GM23338 (cell line): ENCODE results near the gene EIF2B5. TPM values are rescaled to one million over a fixed set of nuclear protein-coding genes. Genes with fewer than 3 reads are reported as not detected.

Experiments
- ETS1 ChIP-seq: IDR thresholded peaks from 2 replicates; pipeline ENCODE4 v1.6.1; 2016; ENCODE audit warnings: antibody characterized with exemption
- EZH2phosphoT487 ChIP-seq: fragments of 200-600 bp; sonication (generic); IDR thresholded peaks from one replicate; pipeline ENCODE4 v1.8.1; 2018; ENCODE audit warnings: antibody characterized with exemption; ENCODE audit not compliant: unreplicated experiment
- POLR2AphosphoS5 ChIP-seq: IDR thresholded peaks from 2 replicates; pipeline ENCODE4 v1.6.1; 2016; ENCODE audit warnings: antibody characterized with exemption, low read depth
- STAT1 ChIP-seq: IDR thresholded peaks from one replicate; pipeline ENCODE4 v1.6.1; 2016; ENCODE audit warnings: antibody characterized with exemption; ENCODE audit not compliant: unreplicated experiment
- ZNF114 ChIP-seq: fragments of 250-450 bp; sonication (Bioruptor Pico); IDR thresholded peaks from 2 replicates; pipeline ENCODE4 v1.5.0; 2020; ENCODE audit warnings: mild to moderate bottlenecking, moderate library complexity
- polyA plus RNA-seq: library from polyadenylated mRNA; unstranded; fragments of >200 nt; fragmentation: Nextera tagmentation; extraction: Ambion mirVana; gene quantifications from 2 replicates; pipeline ENCODE4 v1.2.1, GENCODE V29; 2016
- total RNA-seq: library from RNA; depleted of rRNA; stranded (reverse); fragments of >200 nt; shearing (Covaris generic); gene quantifications from 2 replicates; pipeline ENCODE4 v1.2.3, GENCODE V29; 2014
- TF ChIP-seq, protein P1 (sequence below): fragments of 250-450 bp; sonication (Bioruptor Pico); IDR thresholded peaks from 2 replicates; pipeline ENCODE4 v1.5.0; 2020; ENCODE audit warnings: mild to moderate bottlenecking, moderate library complexity
- TF ChIP-seq, protein P2 (sequence below): IDR thresholded peaks from one replicate; pipeline ENCODE4 v1.6.1; 2018; ENCODE audit warnings: antibody characterized with exemption; ENCODE audit not compliant: unreplicated experiment

EIF2B5 gene
- total and polyA plus RNA-seq, 2 experiments from 2014 or later = 26.4 to 43.3 TPM

DNA sequence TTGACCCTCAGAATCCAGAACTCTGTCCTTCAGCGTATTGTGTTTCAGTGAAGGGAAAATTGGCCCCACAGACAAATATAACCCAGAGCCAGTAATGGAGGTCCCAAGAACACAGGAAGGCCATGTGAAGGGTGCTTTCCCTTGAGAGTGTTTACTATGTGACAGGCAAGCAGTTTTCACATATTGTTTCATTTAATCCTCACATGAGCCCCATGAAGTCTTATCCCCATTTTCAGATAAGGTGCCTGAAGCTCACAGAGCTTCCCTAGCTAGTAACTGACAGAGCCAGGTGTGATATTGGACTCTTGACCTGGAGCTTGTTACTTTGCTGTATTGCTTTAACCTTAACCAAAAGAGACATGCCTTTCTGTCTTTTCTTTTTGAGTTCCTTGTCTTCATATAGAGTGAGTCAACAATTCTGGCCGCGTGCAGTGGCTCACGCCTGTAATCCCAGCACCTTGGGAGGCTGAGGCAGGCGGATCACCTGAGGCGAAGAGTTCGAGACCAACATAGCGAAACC, 10.7 kb downstream of the EIF2B5 start (continued):
- TF ChIP-seq, protein P1, sequence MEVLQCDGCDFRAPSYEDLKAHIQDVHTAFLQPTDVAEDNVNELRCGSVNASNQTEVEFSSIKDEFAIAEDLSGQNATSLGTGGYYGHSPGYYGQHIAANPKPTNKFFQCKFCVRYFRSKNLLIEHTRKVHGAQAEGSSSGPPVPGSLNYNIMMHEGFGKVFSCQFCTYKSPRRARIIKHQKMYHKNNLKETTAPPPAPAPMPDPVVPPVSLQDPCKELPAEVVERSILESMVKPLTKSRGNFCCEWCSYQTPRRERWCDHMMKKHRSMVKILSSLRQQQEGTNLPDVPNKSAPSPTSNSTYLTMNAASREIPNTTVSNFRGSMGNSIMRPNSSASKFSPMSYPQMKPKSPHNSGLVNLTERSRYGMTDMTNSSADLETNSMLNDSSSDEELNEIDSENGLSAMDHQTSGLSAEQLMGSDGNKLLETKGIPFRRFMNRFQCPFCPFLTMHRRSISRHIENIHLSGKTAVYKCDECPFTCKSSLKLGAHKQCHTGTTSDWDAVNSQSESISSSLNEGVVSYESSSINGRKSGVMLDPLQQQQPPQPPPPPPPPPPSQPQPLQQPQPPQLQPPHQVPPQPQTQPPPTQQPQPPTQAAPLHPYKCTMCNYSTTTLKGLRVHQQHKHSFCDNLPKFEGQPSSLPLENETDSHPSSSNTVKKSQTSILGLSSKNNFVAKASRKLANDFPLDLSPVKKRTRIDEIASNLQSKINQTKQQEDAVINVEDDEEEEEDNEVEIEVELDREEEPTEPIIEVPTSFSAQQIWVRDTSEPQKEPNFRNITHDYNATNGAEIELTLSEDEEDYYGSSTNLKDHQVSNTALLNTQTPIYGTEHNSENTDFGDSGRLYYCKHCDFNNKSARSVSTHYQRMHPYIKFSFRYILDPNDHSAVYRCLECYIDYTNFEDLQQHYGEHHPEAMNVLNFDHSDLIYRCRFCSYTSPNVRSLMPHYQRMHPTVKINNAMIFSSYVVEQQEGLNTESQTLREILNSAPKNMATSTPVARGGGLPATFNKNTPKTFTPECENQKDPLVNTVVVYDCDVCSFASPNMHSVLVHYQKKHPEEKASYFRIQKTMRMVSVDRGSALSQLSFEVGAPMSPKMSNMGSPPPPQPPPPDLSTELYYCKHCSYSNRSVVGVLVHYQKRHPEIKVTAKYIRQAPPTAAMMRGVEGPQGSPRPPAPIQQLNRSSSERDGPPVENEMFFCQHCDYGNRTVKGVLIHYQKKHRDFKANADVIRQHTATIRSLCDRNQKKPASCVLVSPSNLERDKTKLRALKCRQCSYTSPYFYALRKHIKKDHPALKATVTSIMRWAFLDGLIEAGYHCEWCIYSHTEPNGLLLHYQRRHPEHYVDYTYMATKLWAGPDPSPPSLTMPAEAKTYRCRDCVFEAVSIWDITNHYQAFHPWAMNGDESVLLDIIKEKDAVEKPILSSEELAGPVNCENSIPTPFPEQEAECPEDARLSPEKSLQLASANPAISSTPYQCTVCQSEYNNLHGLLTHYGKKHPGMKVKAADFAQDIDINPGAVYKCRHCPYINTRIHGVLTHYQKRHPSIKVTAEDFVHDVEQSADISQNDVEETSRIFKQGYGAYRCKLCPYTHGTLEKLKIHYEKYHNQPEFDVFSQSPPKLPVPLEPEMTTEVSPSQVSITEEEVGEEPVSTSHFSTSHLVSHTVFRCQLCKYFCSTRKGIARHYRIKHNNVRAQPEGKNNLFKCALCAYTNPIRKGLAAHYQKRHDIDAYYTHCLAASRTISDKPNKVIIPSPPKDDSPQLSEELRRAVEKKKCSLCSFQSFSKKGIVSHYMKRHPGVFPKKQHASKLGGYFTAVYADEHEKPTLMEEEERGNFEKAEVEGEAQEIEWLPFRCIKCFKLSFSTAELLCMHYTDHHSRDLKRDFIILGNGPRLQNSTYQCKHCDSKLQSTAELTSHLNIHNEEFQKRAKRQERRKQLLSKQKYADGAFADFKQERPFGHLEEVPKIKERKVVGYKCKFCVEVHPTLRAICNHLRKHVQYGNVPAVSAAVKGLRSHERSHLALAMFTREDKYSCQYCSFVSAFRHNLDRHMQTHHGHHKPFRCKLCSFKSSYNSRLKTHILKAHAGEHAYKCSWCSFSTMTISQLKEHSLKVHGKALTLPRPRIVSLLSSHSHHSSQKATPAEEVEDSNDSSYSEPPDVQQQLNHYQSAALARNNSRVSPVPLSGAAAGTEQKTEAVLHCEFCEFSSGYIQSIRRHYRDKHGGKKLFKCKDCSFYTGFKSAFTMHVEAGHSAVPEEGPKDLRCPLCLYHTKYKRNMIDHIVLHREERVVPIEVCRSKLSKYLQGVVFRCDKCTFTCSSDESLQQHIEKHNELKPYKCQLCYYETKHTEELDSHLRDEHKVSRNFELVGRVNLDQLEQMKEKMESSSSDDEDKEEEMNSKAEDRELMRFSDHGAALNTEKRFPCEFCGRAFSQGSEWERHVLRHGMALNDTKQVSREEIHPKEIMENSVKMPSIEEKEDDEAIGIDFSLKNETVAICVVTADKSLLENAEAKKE = no peak
- TF ChIP-seq EZH2phosphoT487 = no peak
- no peak for TF ChIP-seq POLR2AphosphoS5
- TF ChIP-seq ETS1 = no peak
- TF ChIP-seq, protein P2, sequence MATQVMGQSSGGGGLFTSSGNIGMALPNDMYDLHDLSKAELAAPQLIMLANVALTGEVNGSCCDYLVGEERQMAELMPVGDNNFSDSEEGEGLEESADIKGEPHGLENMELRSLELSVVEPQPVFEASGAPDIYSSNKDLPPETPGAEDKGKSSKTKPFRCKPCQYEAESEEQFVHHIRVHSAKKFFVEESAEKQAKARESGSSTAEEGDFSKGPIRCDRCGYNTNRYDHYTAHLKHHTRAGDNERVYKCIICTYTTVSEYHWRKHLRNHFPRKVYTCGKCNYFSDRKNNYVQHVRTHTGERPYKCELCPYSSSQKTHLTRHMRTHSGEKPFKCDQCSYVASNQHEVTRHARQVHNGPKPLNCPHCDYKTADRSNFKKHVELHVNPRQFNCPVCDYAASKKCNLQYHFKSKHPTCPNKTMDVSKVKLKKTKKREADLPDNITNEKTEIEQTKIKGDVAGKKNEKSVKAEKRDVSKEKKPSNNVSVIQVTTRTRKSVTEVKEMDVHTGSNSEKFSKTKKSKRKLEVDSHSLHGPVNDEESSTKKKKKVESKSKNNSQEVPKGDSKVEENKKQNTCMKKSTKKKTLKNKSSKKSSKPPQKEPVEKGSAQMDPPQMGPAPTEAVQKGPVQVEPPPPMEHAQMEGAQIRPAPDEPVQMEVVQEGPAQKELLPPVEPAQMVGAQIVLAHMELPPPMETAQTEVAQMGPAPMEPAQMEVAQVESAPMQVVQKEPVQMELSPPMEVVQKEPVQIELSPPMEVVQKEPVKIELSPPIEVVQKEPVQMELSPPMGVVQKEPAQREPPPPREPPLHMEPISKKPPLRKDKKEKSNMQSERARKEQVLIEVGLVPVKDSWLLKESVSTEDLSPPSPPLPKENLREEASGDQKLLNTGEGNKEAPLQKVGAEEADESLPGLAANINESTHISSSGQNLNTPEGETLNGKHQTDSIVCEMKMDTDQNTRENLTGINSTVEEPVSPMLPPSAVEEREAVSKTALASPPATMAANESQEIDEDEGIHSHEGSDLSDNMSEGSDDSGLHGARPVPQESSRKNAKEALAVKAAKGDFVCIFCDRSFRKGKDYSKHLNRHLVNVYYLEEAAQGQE = no peak
- TF ChIP-seq STAT1 = no peak
- no peak for TF ChIP-seq ZNF114 (CRISPR knock-in tag)
